Parathyroid adenoma (tissue), 2 donors: ENCODE measurements around the gene REV1.

Experiments used
- H2AFZ ChIP-seq: fragments of 300-600 bp; sonication (generic); one replicate; pipeline ENCODE4 v1.7.0; 2017; ENCODE audit warnings: antibody characterized with exemption, mild to moderate bottlenecking
- H3K27ac ChIP-seq: fragments of 300-600 bp; sonication (generic); one replicate; pipeline ENCODE4 v1.7.0; 2017
- H3K27me3 ChIP-seq: fragments of 300-600 bp; sonication (generic); one replicate; pipeline ENCODE4 v1.7.0; 2017; ENCODE audit warnings: low read length; ENCODE audit not compliant: control insufficient read depth, insufficient read depth
- H3K36me3 ChIP-seq: fragments of 300-600 bp; sonication (generic); one replicate; pipeline ENCODE4 v1.7.0; 2017; ENCODE audit warnings: low read length; ENCODE audit not compliant: control insufficient read depth, insufficient read depth
- H3K4me1 ChIP-seq: fragments of 300-600 bp; sonication (generic); one replicate; pipeline ENCODE4 v1.7.0; 2017; ENCODE audit warnings: control low read depth
- H3K4me2 ChIP-seq: fragments of 300-600 bp; sonication (generic); one replicate; pipeline ENCODE4 v1.7.0; 2017; ENCODE audit warnings: low read length
- H3K4me3 ChIP-seq: fragments of 300-600 bp; sonication (generic); one replicate; pipeline ENCODE4 v1.7.0; 2017; ENCODE audit warnings: low read depth, low read length
- H3K79me2 ChIP-seq: fragments of 300-600 bp; sonication (generic); one replicate; pipeline ENCODE4 v1.7.0; 2017; ENCODE audit warnings: control low read depth
- H3K9ac ChIP-seq: fragments of 300-600 bp; sonication (generic); one replicate; pipeline ENCODE4 v1.7.0; 2017; ENCODE audit warnings: mild to moderate bottlenecking
- H3K9me3 ChIP-seq: fragments of 300-600 bp; sonication (generic); one replicate; pipeline ENCODE4 v1.7.0; 2017; ENCODE audit warnings: low read length; ENCODE audit not compliant: control insufficient read depth
- CTCF ChIP-seq: fragments of 300-600 bp; sonication (generic); IDR thresholded peaks from one replicate; pipeline ENCODE4 v1.7.0; 2017; ENCODE audit warnings: antibody characterized with exemption, mild to moderate bottlenecking
- donor health status: primary hyperparathyroidism.

The REV1 gene

GRCh38 chr2:99389371-99389770 is 100.4 kb downstream of the REV1 start:
- no peak overlapping the region for H3K27ac ChIP-seq

GRCh38 chr2:99388892-99389291 is 100.9 kb downstream of the REV1 start:
- no peak overlapping the region for H3K27ac ChIP-seq
- no peaks in the 10 kb centered on the region for H3K36me3 ChIP-seq
- no peak overlapping the region for H3K4me3 ChIP-seq
- no peaks in the 10 kb centered on the region for H3K4me1 ChIP-seq
- no peak overlapping the region for H3K9ac ChIP-seq
- H3K4me2 ChIP-seq: no peak overlapping the region
- H2AFZ ChIP-seq: no peak overlapping the region
- no peaks in the 10 kb centered on the region for H3K27me3 ChIP-seq
- TF ChIP-seq CTCF: no peak
- no peaks in the 10 kb centered on the region for H3K79me2 ChIP-seq
- H3K9me3 ChIP-seq: no peaks in the 10 kb centered on the region

More at GRCh38 chr2:99389371-99389770, 100.4 kb downstream of the REV1 start:
- H3K9ac ChIP-seq: no peak overlapping the region
- H3K4me3 ChIP-seq: no peak overlapping the region
- no peaks in the 10 kb centered on the region for H3K4me1 ChIP-seq
- H3K9me3 ChIP-seq: no peaks in the 10 kb centered on the region
- TF ChIP-seq CTCF: no peak
- no peaks in the 10 kb centered on the region for H3K36me3 ChIP-seq
- H3K27me3 ChIP-seq: no peaks in the 10 kb centered on the region
- H2AFZ ChIP-seq: no peak overlapping the region
- H3K4me2 ChIP-seq: no peak overlapping the region
- no peaks in the 10 kb centered on the region for H3K79me2 ChIP-seq

- Histone ChIP-seq H2AFZ (no peak overlapping the region), H3K36me3 (no peaks in the 10 kb centered on the region), H3K27ac (no peak overlapping the region), H3K4me1 (no peaks in the 10 kb centered on the region), H3K27me3 (no peaks in the 10 kb centered on the region), H3K4me2 (no peak overlapping the region), H3K9me3 (no peaks in the 10 kb centered on the region), H3K4me3 (no peak overlapping the region), H3K79me2 (no peaks in the 10 kb centered on the region), H3K9ac (no peak overlapping the region)
- TF ChIP-seq CTCF: no peak
Observed at GRCh38 chr2:99386011-99386410, 103.8 kb downstream of the REV1 start.

- Histone ChIP-seq H3K9me3 (no peaks in the 10 kb centered on the region), H3K36me3 (no peaks in the 10 kb centered on the region), H2AFZ (no peak overlapping the region), H3K27me3 (no peaks in the 10 kb centered on the region), H3K79me2 (no peaks in the 10 kb centered on the region), H3K27ac (no peak overlapping the region), H3K4me1 (no peaks in the 10 kb centered on the region), H3K9ac (no peak overlapping the region), H3K4me2 (no peak overlapping the region), H3K4me3 (no peak overlapping the region)
- TF ChIP-seq CTCF: no peak
Observed at GRCh38 chr2:99382143-99382542, 107.7 kb downstream of the REV1 start.

- H3K9ac ChIP-seq: no peak overlapping the region
- TF ChIP-seq CTCF: no peak
- no peak overlapping the region for H3K4me3 ChIP-seq
- no peaks in the 10 kb centered on the region for H3K79me2 ChIP-seq
- no peak overlapping the region for H2AFZ ChIP-seq
- H3K9me3 ChIP-seq: no peaks in the 10 kb centered on the region
- no peaks in the 10 kb centered on the region for H3K4me1 ChIP-seq
- H3K36me3 ChIP-seq: no peaks in the 10 kb centered on the region
- no peak overlapping the region for H3K27ac ChIP-seq
- no peak overlapping the region for H3K4me2 ChIP-seq
- no peaks in the 10 kb centered on the region for H3K27me3 ChIP-seq
Observed at GRCh38 chr2:99380376-99381010, 109.3 kb downstream of the REV1 start.
